ENCODE measurements around the gene TSPAN18. TPM values are rescaled to one million over a fixed set of nuclear protein-coding genes. Genes with fewer than 3 reads are reported as not detected.
A peak's percentile ranks its signal among the peaks of the same experiment; 100 is the strongest.

TSPAN18 gene
- total RNA-seq, 1 experiment from 2014 or later = not detected

GRCh38 chr11:44887636-44888035 lies 160.9 kb downstream of the TSPAN18 start:
- no peak for DNase-seq (ENCODE audit: low spot score)

GRCh38 chr11:44889266-44889665 lies 162.5 kb downstream of the TSPAN18 start:
- peak; percentile 15 for DNase-seq (ENCODE audit: low spot score)

- DNase-seq (ENCODE audit: low spot score) = no peak
These were observed 166.1 kb downstream of the TSPAN18 start for GRCh38 chr11:44892843-44893242.

- no peak for DNase-seq (ENCODE audit: low spot score)
These were observed 166.6 kb downstream of the TSPAN18 start for GRCh38 chr11:44893308-44893822.

- peak; percentile 53 for DNase-seq (ENCODE audit: low spot score)
These were observed 167.3 kb downstream of the TSPAN18 start for GRCh38 chr11:44893846-44894617.

- peak; percentile 52 for DNase-seq (ENCODE audit: low spot score)
These were observed 173.2 kb downstream of the TSPAN18 start for GRCh38 chr11:44899959-44900358.

GRCh38 chr11:44901120-44901633 lies 174.4 kb downstream of the TSPAN18 start:
- no peak for DNase-seq (ENCODE audit: low spot score)

- no peak for DNase-seq (ENCODE audit: low spot score)
These were observed 175.0 kb downstream of the TSPAN18 start for GRCh38 chr11:44901786-44902185.

GRCh38 chr11:44903035-44903434 lies 176.3 kb downstream of the TSPAN18 start:
- DNase-seq (ENCODE audit: low spot score) = no peak

- DNase-seq (ENCODE audit: low spot score) = no peak
These were observed 176.8 kb downstream of the TSPAN18 start for GRCh38 chr11:44903518-44903917.

- no peak for DNase-seq (ENCODE audit: low spot score)
These were observed 177.7 kb downstream of the TSPAN18 start for GRCh38 chr11:44904261-44905020.

GRCh38 chr11:44905131-44905866 lies 178.5 kb downstream of the TSPAN18 start:
- no peak for DNase-seq (ENCODE audit: low spot score)

- DNase-seq (ENCODE audit: low spot score) = no peak
These were observed 179.9 kb downstream of the TSPAN18 start for GRCh38 chr11:44906649-44907048.

- no peak for DNase-seq (ENCODE audit: low spot score)
These were observed 182.8 kb downstream of the TSPAN18 start for GRCh38 chr11:44909557-44909956.

GRCh38 chr11:44910591-44910990 lies 183.8 kb downstream of the TSPAN18 start:
- no peak for DNase-seq (ENCODE audit: low spot score)

GRCh38 chr11:44911029-44911814 lies 184.5 kb downstream of the TSPAN18 start:
- DNase-seq (ENCODE audit: low spot score) = peak; percentile 82

GRCh38 chr11:44912270-44912987 lies 185.7 kb downstream of the TSPAN18 start:
- DNase-seq (ENCODE audit: low spot score) = no peak

- DNase-seq (ENCODE audit: low spot score) = no peak
These were observed 186.7 kb downstream of the TSPAN18 start for GRCh38 chr11:44913502-44913901.

GRCh38 chr11:44914105-44914504 lies 187.3 kb downstream of the TSPAN18 start:
- DNase-seq (ENCODE audit: low spot score) = no peak

- DNase-seq (ENCODE audit: low spot score) = no peak
These were observed 188.2 kb downstream of the TSPAN18 start for GRCh38 chr11:44915004-44915403.
